ENCODE results near the gene SCMH1.
"Not testable (repeated sequence)": the region's sequence is repeated elsewhere in the genome, so short reads cannot be mapped to it uniquely, and the experiment has no call there.

The SCMH1 gene

GRCh38 chr1:41211608-41212007 is 30.5 kb downstream of the SCMH1 start:
- not testable (repeated sequence) for DNase-seq (ENCODE audit: low read depth)

GRCh38 chr1:41207053-41207452 is 35.1 kb downstream of the SCMH1 start:
- DNase-seq (ENCODE audit: low read depth) = not testable (repeated sequence)

- DNase-seq (ENCODE audit: low read depth) = no peak
Measured at GRCh38 chr1:41200728-41201127, 41.4 kb downstream of the SCMH1 start.

GRCh38 chr1:41199375-41199774 is 42.7 kb downstream of the SCMH1 start:
- no peak for DNase-seq (ENCODE audit: low read depth)

GRCh38 chr1:41192456-41193178 is 49.5 kb downstream of the SCMH1 start:
- no peak for DNase-seq (ENCODE audit: low read depth)

- no peak for DNase-seq (ENCODE audit: low read depth)
Measured at GRCh38 chr1:41184446-41184845, 57.7 kb downstream of the SCMH1 start.

- DNase-seq (ENCODE audit: low read depth) = not testable (repeated sequence)
Measured at GRCh38 chr1:41178230-41178629, 63.9 kb downstream of the SCMH1 start.

- DNase-seq (ENCODE audit: low read depth) = no peak
Measured at GRCh38 chr1:41175546-41175945, 66.6 kb downstream of the SCMH1 start.

GRCh38 chr1:41174170-41174569 is 67.9 kb downstream of the SCMH1 start:
- no peak for DNase-seq (ENCODE audit: low read depth)

GRCh38 chr1:41173651-41174050 is 68.5 kb downstream of the SCMH1 start:
- no peak for DNase-seq (ENCODE audit: low read depth)

- no peak for DNase-seq (ENCODE audit: low read depth)
Measured at GRCh38 chr1:41171266-41171874, 70.7 kb downstream of the SCMH1 start.

- DNase-seq (ENCODE audit: low read depth) = no peak
Measured at GRCh38 chr1:41169799-41170180, 72.3 kb downstream of the SCMH1 start.

- DNase-seq (ENCODE audit: low read depth) = no peak
Measured at GRCh38 chr1:41169066-41169798, 72.9 kb downstream of the SCMH1 start.

GRCh38 chr1:41167667-41168066 is 74.4 kb downstream of the SCMH1 start:
- DNase-seq (ENCODE audit: low read depth) = no peak

- DNase-seq (ENCODE audit: low read depth) = no peak
Measured at GRCh38 chr1:41164727-41165126, 77.4 kb downstream of the SCMH1 start.

GRCh38 chr1:41162441-41162840 is 79.7 kb downstream of the SCMH1 start:
- DNase-seq (ENCODE audit: low read depth) = no peak

GRCh38 chr1:41161846-41162245 is 80.3 kb downstream of the SCMH1 start:
- DNase-seq (ENCODE audit: low read depth) = no peak

- no peak for DNase-seq (ENCODE audit: low read depth)
Measured at GRCh38 chr1:41160498-41161110, 81.5 kb downstream of the SCMH1 start.

- no peak for DNase-seq (ENCODE audit: low read depth)
Measured at GRCh38 chr1:41158966-41159365, 83.1 kb downstream of the SCMH1 start.

- DNase-seq (ENCODE audit: low read depth) = no peak
Measured at GRCh38 chr1:41158147-41158875, 83.8 kb downstream of the SCMH1 start.

GRCh38 chr1:41155105-41155504 is 87.0 kb downstream of the SCMH1 start:
- no peak for DNase-seq (ENCODE audit: low read depth)

GRCh38 chr1:41153750-41154274 is 88.3 kb downstream of the SCMH1 start:
- DNase-seq (ENCODE audit: low read depth) = no peak

Measured in activated T-cell treated with anti-CD3 and anti-CD28 coated beads for 24 hours (primary cell).